HG02588 (cell line): ENCODE measurements around the gene SLA2.
"Not testable (repeated sequence)": the region's sequence is repeated elsewhere in the genome, so short reads cannot be mapped to it uniquely, and the experiment has no call there.

Source experiments
- ATAC-seq: cut with Tn5 transposase; IDR thresholded peaks from one replicate; pipeline ENCODE4 v1.9.1; 2021; ENCODE audit warnings: mild to moderate bottlenecking, moderate library complexity; ENCODE audit not compliant: unreplicated experiment

The SLA2 gene

DNA sequence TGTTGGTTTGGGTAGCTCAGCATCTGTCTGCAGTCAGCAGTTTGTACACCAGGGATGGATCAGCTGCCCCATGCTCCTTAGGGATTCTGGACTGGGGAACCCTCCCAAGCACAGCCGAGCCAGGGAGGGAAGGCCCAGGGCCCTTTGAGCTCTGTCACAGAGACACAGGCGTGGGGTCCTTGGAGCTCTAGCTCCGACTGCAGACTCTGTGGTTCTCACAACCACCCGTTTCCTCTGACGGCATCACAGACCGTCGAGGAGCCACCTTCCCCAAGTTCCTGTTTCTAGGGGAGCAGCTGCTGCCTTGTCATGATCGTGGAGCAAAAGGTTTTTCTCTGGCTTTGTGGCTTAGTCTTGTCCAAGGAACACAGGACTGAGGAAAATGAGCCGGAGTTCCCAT is at the start of gene SLA2:
Gene SLA2, minus strand, starts transcription at position 199 of the 400 bp plus-strand sequence. CDS start 4,861 bp downstream, outside the sequence.
- no peak for ATAC-seq

DNA sequence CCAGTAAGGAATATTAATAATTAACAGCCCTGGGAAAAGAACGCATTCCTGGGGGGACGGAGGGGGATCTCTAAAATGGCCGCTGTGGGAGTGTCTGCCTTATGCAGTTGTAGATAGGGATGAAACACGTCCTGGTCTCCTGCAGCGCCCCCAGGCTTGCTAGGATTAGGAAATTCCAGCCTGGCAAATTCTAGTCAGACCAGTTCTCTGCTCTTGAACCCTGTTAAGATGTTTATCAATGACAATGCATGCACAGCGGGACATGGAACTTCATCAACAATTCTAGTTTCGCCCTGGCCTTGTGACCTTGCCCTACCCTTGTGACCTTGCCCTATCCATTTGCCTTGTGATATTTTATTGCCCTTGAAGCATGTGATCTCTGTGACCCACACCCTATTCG is 49.5 kb upstream of the SLA2 start:
- ATAC-seq = not testable (repeated sequence)

DNA sequence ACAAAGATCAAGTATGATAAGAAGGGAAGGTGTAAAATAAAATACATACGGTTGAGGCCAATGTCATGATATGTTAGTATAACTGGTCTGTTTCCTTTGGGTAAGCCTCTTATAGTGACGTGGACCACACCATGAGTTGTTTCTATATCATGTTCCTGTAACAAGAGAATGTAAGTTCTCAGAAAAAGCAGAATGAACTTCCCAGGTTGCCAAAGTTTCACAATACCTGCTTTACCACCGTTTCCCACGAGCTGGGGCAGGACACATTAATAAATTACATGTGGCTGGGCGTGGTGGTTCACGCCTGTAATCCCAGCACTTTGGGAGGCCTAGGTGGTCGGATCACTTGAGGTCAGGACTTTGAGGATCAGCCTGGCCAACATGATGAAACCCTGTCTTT is 42.6 kb upstream of the SLA2 start:
- no peak for ATAC-seq

DNA sequence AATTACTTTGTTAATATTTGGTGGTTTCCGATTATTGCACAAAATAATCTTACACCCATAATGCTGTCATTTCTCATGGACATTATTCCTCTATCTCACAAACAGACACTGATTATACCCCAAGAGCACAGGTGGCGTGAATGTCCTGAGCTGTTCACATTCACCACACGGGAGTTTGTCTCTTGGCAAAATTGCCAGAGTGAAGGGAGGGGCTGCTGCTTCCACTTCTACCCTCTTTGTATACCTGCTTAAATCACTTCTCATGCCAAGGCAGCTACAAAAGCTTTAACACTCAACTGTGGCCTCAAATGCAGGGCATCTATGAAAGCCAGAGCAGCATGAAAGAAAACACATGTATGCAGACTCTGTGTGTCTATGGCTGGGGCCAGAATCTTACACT is 41.9 kb upstream of the SLA2 start:
- ATAC-seq = no peak

GRCh38 chr20:36686944-36687343 is 40.9 kb upstream of the SLA2 start:
- ATAC-seq = no peak

DNA sequence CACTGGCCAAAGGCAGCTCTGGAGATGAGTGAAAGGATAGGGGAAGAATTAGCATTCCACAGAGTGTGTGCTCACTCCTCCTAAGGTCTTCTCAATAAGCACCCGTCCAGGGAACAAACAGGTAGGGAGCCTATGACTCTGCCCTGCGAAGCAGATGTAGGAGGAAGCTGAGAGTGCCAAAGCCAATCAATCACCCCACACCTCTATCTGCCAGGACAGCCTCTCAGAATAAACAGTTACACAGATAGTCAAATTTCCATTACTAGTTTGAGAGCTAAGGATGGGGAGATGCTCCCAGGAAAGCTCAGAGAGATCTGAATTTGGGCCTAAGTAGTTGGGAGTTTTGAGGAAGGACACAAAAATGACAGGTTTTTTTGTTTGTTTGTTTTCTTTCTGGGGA is 40.5 kb upstream of the SLA2 start:
- no peak for ATAC-seq

- no peak for ATAC-seq
These were observed 38.8 kb upstream of the SLA2 start for GRCh38 chr20:36684747-36685146.

- no peak for ATAC-seq
These were observed 36.3 kb upstream of the SLA2 start for GRCh38 chr20:36682311-36682710.

GRCh38 chr20:36677422-36677771 is 31.4 kb upstream of the SLA2 start:
- ATAC-seq = no peak

DNA sequence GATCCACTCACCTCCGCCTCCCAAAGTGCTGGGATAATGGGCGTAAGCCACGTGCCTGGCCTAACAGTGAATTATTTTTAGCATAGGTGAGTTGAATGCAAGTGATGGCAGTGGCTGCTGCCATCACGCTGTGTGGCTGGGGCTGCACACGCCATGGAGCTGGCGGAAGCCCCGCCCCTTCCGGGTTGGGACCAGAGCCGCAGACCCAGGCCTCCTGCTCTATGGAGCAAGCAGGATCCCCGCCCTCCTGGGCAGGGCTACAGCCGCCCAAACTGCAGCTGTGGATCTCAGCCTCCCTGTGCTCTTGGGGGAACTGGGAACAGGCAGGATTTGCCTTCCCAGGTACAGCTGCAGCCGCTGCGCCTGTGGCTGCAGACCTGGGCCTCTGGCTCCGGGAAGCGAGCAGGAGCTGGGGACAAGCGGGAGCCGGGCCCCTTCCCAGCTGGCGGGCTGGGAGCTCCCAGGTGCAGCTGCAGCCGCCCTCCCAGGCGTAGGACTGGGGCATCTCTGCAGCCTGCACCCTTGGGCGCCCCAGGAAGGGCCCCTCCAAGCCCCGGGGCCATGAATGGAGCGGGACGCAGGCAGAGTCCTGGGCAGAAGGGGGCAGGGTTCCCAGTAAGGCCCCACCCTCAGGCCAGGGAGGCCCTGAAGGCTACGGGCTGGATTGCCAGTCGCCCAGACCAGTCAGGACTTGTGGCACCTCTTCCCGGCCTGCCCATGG is 30.9 kb upstream of the SLA2 start:
- ATAC-seq = no peak

DNA sequence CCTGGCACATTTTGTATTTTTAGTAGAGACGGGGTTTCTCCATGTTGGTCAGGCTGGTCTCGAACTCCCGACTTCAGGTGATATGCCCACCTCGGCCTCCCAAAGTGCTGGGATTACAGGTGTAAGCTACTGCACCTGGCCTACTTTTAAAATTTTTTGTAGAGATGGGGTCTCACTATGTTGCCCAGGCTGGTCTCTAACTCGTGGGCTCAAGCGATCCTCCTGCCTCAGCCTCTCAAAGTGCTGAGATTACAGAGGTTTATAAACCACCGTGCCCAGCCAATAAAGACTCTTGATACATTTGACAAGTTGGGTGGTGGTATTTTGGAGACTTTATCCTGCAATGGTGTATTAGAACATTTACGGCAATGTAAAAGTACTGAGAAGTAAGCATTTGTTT is 29.5 kb upstream of the SLA2 start:
- ATAC-seq = not testable (repeated sequence)

DNA sequence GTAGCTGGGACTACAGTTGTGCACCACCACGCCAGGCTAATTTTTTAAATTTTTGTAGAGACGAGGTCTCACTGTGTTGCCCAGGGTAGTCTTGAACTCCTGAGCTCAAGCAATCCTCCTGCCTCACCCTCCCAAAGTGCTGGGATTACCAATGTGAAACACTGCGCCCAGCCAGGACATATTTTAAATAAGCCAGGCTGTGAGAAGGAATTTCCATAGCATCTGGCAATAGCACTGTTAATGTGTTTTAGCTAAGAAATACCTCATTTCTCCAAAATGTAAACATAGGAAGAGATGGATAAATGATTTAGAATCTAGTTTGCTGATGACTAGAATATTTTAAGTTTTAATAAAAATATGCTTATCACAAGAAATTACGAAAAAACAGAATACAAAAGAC is 27.0 kb upstream of the SLA2 start:
- no peak for ATAC-seq

- ATAC-seq = no peak
These were observed 24.8 kb upstream of the SLA2 start for GRCh38 chr20:36670665-36671357.

GRCh38 chr20:36666181-36666740 is 20.3 kb upstream of the SLA2 start:
- no peak for ATAC-seq

- ATAC-seq = no peak
These were observed 17.0 kb upstream of the SLA2 start for GRCh38 chr20:36663031-36663430.

DNA sequence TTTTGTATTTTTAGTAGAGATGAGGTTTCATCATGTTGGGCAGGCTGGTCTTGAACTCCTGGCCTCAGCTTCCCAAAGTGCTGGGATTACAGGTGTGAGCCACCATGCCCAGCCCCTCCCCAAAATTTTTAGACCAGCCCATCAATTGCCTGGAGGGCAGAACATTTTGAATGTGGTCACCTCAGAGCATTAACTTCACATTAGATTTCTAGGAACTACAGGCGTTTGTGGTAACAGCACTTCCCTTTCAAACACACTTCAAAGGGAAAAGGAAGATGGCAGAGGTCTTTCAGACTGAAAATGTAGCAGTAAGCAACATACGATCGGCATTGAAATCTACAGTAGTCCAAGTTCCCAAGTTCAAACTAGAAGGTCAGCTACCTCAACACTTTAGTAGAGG is 12.3 kb upstream of the SLA2 start:
- no peak for ATAC-seq

GRCh38 chr20:36656733-36657132 is 10.7 kb upstream of the SLA2 start:
- ATAC-seq = no peak

DNA sequence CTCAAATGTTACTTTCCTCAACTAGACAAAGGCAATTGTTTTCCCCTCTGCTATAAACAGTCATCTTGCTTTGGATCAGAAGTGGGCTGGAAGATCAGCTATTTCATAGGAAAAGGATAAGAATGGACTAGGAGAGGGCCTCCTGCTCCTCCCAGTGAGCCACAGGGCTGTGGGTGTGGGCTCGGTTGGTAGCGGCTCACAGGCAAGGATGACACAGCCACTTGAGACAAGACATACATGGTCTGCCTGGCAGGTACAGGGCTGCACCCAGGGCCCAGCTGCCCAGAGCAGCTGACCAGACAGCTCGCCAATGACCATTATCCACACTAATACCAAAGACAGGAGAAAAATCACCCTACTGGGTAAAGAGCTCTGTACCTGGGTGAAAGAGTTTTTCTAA is 9.0 kb upstream of the SLA2 start:
- no peak for ATAC-seq

- ATAC-seq = no peak
These were observed 8.5 kb upstream of the SLA2 start for GRCh38 chr20:36654506-36654905.

DNA sequence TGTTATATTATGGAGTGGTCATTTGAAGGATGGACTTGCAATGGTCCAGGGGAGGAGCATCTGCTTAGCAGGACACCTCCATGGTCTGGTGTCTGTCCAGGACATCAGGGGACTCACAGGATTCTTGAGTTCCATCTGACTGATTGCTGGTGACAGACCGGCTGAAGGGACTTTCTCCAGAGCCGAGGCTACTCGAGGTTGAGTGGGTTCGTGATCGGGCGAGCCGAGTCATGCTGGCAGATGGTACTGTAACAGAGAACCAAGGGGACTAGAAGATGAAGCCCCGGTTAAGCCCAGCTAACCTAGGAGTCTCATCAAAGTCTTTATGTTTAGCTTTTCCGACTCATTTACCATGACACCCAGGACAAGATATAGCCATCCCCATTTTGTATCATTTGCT is 7.5 kb upstream of the SLA2 start:
- no peak for ATAC-seq

DNA sequence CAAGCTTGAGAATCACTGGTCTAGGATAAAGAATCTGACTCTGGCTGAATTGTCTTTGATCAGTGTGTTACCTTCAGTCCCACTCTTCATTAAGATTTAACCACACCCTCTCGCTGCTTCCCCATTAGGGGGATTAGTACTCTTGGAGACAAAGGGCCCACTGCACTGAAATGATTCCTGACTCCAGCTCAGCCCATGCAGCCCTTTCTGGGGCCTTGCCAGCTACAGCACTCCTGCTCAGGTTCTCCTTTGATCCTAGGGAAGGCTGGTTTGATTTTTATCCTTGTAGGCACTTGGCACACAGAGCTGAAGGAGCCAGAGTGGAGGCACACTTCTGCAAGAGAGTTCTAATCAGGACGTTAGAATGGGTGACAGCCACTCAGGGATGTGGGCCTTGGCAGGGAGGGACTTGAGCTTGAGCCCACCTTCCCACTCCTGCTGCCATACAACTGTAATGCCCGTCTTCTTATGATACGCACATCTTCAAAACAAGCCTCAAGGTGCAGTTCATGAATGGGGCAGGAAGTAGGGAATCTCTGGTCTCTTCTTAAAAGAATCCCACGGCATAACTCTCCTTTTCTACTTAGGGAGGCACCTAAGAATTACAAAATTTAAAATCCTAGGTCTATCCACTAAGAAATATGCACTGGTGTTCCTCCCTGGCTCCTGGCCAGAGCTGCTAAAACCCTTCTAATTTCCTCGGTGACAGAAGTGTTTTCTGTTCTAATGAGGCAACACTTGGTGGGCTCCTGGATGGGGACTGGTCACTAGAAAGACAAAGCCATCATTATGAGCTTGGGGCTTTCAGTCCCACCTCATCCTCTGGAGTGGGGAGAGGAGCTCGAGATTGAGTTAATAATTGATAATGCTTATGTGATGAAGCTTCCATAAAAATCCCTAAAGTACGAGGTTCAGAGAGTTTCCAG is 1.5 kb upstream of the SLA2 start:
- no peak for ATAC-seq
